H1 (cell line): ENCODE measurements around the gene GON4L. TPM values are rescaled to one million over a fixed set of nuclear protein-coding genes. Genes with fewer than 3 reads are reported as not detected.

Experiments used
- EGR1 ChIP-seq: IDR thresholded peaks from 2 replicates; pipeline ENCODE4 v1.6.1; 2011; ENCODE audit warnings: low read depth, low read length, borderline replicate concordance
- MAFK ChIP-seq: IDR thresholded peaks from 2 replicates; pipeline ENCODE4 v1.6.1; 2012; ENCODE audit warnings: low read depth, mild to moderate bottlenecking, improper control_type of control experiment, low read length
- RXRA ChIP-seq: IDR thresholded peaks from 2 replicates; pipeline ENCODE4 v1.6.1; 2011; ENCODE audit warnings: low read depth, mild to moderate bottlenecking, low read length, moderate library complexity; ENCODE audit not compliant: insufficient read depth
- SP2 ChIP-seq: IDR thresholded peaks from 2 replicates; pipeline ENCODE4 v1.6.1; 2012; ENCODE audit warnings: mild to moderate bottlenecking, low read length, inconsistent platforms
- polyA plus RNA-seq, 7 experiments: library from polyadenylated mRNA; depleted of rRNA in 3 of 7; stranded (reverse) in 5 of 7; unstranded in 2 of 7; fragments of >200 nt in 5 of 7; fragments of 200-250 nt in 2 of 7; gene quantifications; 1 replicate in 5 of 7; 2 replicates in 1 of 7; 4 replicates in 1 of 7; pipeline versions ENCODE4 v1.2.1 to v1.2.3, GENCODE V29; 2011 to 2013; ENCODE audit warnings: missing spikeins in 2 of 7, mixed read lengths in 2 of 7
- total RNA-seq: library from RNA; stranded (reverse); fragmentation: NEBNext Ultra II Directional; extraction: Animal tissue kit (Norgen Biotek cat#: 25700); gene quantifications from 2 replicates; pipeline ENCODE4 v1.2.1, GENCODE V29; 2021
- TF ChIP-seq, protein P1 (sequence below): IDR thresholded peaks from 2 replicates; pipeline ENCODE4 v1.6.1; 2012; ENCODE audit warnings: low read length, inconsistent platforms

Gene GON4L
- total and polyA plus RNA-seq, 2 of the 8 experiments (the other 6 are each of a cell fraction or from before 2014, with no cell fraction given), result 26.2 to 52.1 TPM

DNA sequence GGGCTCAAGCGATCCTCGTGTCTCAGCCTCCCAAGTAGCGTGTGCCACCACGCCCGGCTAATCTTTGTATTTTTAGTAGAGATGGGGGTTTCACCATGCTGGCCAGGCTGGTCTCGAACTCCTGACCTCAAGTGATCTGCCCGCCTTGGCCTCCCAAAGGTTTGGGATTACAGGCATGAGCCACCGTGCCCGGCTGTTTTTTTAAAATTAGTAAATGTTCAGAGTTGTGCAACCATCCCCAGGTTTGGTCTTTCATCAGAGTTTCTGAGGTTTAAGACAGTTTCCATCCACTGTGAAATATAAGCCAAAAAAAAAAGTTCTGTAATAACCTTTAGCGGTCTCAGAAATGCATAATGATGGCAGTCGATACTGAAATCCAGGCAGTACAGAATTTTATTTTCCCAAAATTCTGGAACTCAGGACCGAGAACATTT lies 1.8 kb upstream of the GON4L start (continued):
- TF ChIP-seq, protein P1, sequence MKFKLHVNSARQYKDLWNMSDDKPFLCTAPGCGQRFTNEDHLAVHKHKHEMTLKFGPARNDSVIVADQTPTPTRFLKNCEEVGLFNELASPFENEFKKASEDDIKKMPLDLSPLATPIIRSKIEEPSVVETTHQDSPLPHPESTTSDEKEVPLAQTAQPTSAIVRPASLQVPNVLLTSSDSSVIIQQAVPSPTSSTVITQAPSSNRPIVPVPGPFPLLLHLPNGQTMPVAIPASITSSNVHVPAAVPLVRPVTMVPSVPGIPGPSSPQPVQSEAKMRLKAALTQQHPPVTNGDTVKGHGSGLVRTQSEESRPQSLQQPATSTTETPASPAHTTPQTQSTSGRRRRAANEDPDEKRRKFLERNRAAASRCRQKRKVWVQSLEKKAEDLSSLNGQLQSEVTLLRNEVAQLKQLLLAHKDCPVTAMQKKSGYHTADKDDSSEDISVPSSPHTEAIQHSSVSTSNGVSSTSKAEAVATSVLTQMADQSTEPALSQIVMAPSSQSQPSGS, result no peak
- TF ChIP-seq SP2 (no peak), EGR1 (no peak), MAFK (no peak), RXRA (no peak)
